IPS-15b (cell line): Measurements from ENCODE around the gene TRAPPC2L.

Experiments used
- H3K27me3 ChIP-seq: one replicate; pipeline ENCODE4 v1.6.1; 2013; ENCODE audit warnings: low read length; ENCODE audit not compliant: control insufficient read depth, insufficient read depth
- H3K36me3 ChIP-seq: one replicate; pipeline ENCODE4 v1.6.1; 2013; ENCODE audit warnings: low read length; ENCODE audit not compliant: control insufficient read depth, insufficient read depth
- H3K4me1 ChIP-seq: one replicate; pipeline ENCODE4 v1.6.1; 2013; ENCODE audit warnings: mild to moderate bottlenecking, low read length; ENCODE audit not compliant: control insufficient read depth, insufficient read depth
- H3K4me3 ChIP-seq: one replicate; pipeline ENCODE4 v1.5.1; 2013; ENCODE audit warnings: low read depth, low read length
- H3K9ac ChIP-seq: one replicate; pipeline ENCODE4 v1.6.1; 2013; ENCODE audit warnings: low read depth, mild to moderate bottlenecking, low read length
- H3K9me3 ChIP-seq: one replicate; pipeline ENCODE4 v1.6.1; 2013; ENCODE audit warnings: mild to moderate bottlenecking, low read length; ENCODE audit not compliant: control insufficient read depth, insufficient read depth

TRAPPC2L gene

GRCh38 chr16:88903267-88903666 lies 46.3 kb downstream of the TRAPPC2L start:
- Histone ChIP-seq H3K9me3 (no peaks in the 10 kb centered on the region), H3K4me1 (no peaks in the 10 kb centered on the region), H3K9ac (no peak overlapping the region), H3K4me3 (no peak overlapping the region), H3K36me3 (no peaks in the 10 kb centered on the region), H3K27me3 (no peaks in the 10 kb centered on the region)

GRCh38 chr16:88904676-88905365 lies 47.9 kb downstream of the TRAPPC2L start:
- no peaks in the 10 kb centered on the region for H3K9me3 ChIP-seq
- H3K9ac ChIP-seq, result no peak overlapping the region
- H3K4me3 ChIP-seq, result no peak overlapping the region
- no peaks in the 10 kb centered on the region for H3K27me3 ChIP-seq
- H3K4me1 ChIP-seq, result no peaks in the 10 kb centered on the region
- no peaks in the 10 kb centered on the region for H3K36me3 ChIP-seq

GRCh38 chr16:88905563-88905962 lies 48.6 kb downstream of the TRAPPC2L start:
- no peaks in the 10 kb centered on the region for H3K4me1 ChIP-seq

GRCh38 chr16:88906020-88906419 lies 49.1 kb downstream of the TRAPPC2L start:
- no peak overlapping the region for H3K4me3 ChIP-seq
- H3K36me3 ChIP-seq, result no peaks in the 10 kb centered on the region
- no peaks in the 10 kb centered on the region for H3K4me1 ChIP-seq

More at GRCh38 chr16:88905563-88905962, 48.6 kb downstream of the TRAPPC2L start:
- Histone ChIP-seq H3K36me3 (no peaks in the 10 kb centered on the region), H3K9me3 (no peaks in the 10 kb centered on the region), H3K4me3 (no peak overlapping the region), H3K27me3 (no peaks in the 10 kb centered on the region), H3K9ac (no peak overlapping the region)

GRCh38 chr16:88906535-88907105 lies 49.7 kb downstream of the TRAPPC2L start:
- H3K4me1 ChIP-seq, result no peaks in the 10 kb centered on the region
- H3K36me3 ChIP-seq, result no peaks in the 10 kb centered on the region
- no peak overlapping the region for H3K4me3 ChIP-seq
- H3K9me3 ChIP-seq, result no peaks in the 10 kb centered on the region
- no peak overlapping the region for H3K9ac ChIP-seq
- no peaks in the 10 kb centered on the region for H3K27me3 ChIP-seq

More at GRCh38 chr16:88906020-88906419, 49.1 kb downstream of the TRAPPC2L start:
- Histone ChIP-seq H3K9me3 (no peaks in the 10 kb centered on the region), H3K27me3 (no peaks in the 10 kb centered on the region), H3K9ac (no peak overlapping the region)

- Histone ChIP-seq H3K4me1 (no peaks in the 10 kb centered on the region), H3K36me3 (no peaks in the 10 kb centered on the region), H3K4me3 (no peak overlapping the region), H3K27me3 (no peaks in the 10 kb centered on the region), H3K9me3 (no peaks in the 10 kb centered on the region), H3K9ac (no peak overlapping the region)
Measured at GRCh38 chr16:88907768-88908167, 50.8 kb downstream of the TRAPPC2L start.

GRCh38 chr16:88908307-88908706 lies 51.4 kb downstream of the TRAPPC2L start:
- H3K9ac ChIP-seq, result no peak overlapping the region
- no peaks in the 10 kb centered on the region for H3K4me1 ChIP-seq
- H3K9me3 ChIP-seq, result no peaks in the 10 kb centered on the region
- no peak overlapping the region for H3K4me3 ChIP-seq
- no peaks in the 10 kb centered on the region for H3K27me3 ChIP-seq
- H3K36me3 ChIP-seq, result no peaks in the 10 kb centered on the region

- H3K9me3 ChIP-seq, result no peaks in the 10 kb centered on the region
- no peaks in the 10 kb centered on the region for H3K4me1 ChIP-seq
- H3K4me3 ChIP-seq, result no peak overlapping the region
- H3K27me3 ChIP-seq, result no peaks in the 10 kb centered on the region
- no peaks in the 10 kb centered on the region for H3K36me3 ChIP-seq
- H3K9ac ChIP-seq, result no peak overlapping the region
Measured at GRCh38 chr16:88909431-88910210, 52.7 kb downstream of the TRAPPC2L start.

- Histone ChIP-seq H3K9ac (no peak overlapping the region), H3K27me3 (no peaks in the 10 kb centered on the region), H3K36me3 (no peaks in the 10 kb centered on the region)
Measured at GRCh38 chr16:88910284-88911135, 53.6 kb downstream of the TRAPPC2L start.

GRCh38 chr16:88911136-88911945 lies 54.4 kb downstream of the TRAPPC2L start:
- H3K4me3 ChIP-seq, result no peak overlapping the region
- no peaks in the 10 kb centered on the region for H3K36me3 ChIP-seq
- H3K27me3 ChIP-seq, result no peaks in the 10 kb centered on the region
- no peaks in the 10 kb centered on the region for H3K9me3 ChIP-seq
- no peaks in the 10 kb centered on the region for H3K4me1 ChIP-seq
- no peak overlapping the region for H3K9ac ChIP-seq

More at GRCh38 chr16:88910284-88911135, 53.6 kb downstream of the TRAPPC2L start:
- no peak overlapping the region for H3K4me3 ChIP-seq
- no peaks in the 10 kb centered on the region for H3K4me1 ChIP-seq
- no peaks in the 10 kb centered on the region for H3K9me3 ChIP-seq

- Histone ChIP-seq H3K27me3 (no peaks in the 10 kb centered on the region), H3K36me3 (no peaks in the 10 kb centered on the region), H3K4me1 (no peaks in the 10 kb centered on the region), H3K4me3 (no peak overlapping the region), H3K9ac (no peak overlapping the region), H3K9me3 (no peaks in the 10 kb centered on the region)
Measured at GRCh38 chr16:88911946-88912310, 55.0 kb downstream of the TRAPPC2L start.
